Type B pancreatic cell (in vitro differentiated cells): ENCODE measurements around the gene SULF2. TPM values are rescaled to one million over a fixed set of nuclear protein-coding genes. Genes with fewer than 3 reads are reported as not detected.

Experiments
- DNase-seq: peaks from one replicate; pipeline ENCODE4 v3.0.0; 2021; ENCODE audit warnings: mixed read lengths; ENCODE audit not compliant: unreplicated experiment; ENCODE audit errors: extremely low spot score
- H3K27ac Mint-ChIP-seq: 2 replicates; pipeline ENCODE4 v1.8.0; 2021; ENCODE audit warnings: mild to moderate bottlenecking, mixed read lengths
- H3K27me3 Mint-ChIP-seq: 2 replicates; pipeline ENCODE4 v1.8.0; 2021; ENCODE audit warnings: mixed read lengths
- H3K36me3 Mint-ChIP-seq: 2 replicates; pipeline ENCODE4 v1.8.0; 2021; ENCODE audit warnings: mixed read lengths
- H3K4me1 Mint-ChIP-seq: one replicate; pipeline ENCODE4 v1.8.0; 2021; ENCODE audit warnings: mixed read lengths; ENCODE audit not compliant: unreplicated experiment
- H3K4me3 Mint-ChIP-seq: 2 replicates; pipeline ENCODE4 v1.8.0; 2021; ENCODE audit warnings: mild to moderate bottlenecking, mixed read lengths
- H3K9me3 Mint-ChIP-seq: 2 replicates; pipeline ENCODE4 v1.8.0; 2021; ENCODE audit warnings: mixed read lengths
- total RNA-seq: library from RNA; stranded (reverse); gene quantifications from 2 replicates; pipeline ENCODE4 v1.2.1, GENCODE V29; 2021; ENCODE audit warnings: low replicate concordance
- TF ChIP-seq, protein P1 (sequence below): fragments of 200-600 bp; sonication (generic); conservative IDR thresholded peaks from 2 replicates; pipeline ENCODE4 v1.5.0; 2021; ENCODE audit warnings: antibody characterized with exemption, mild to moderate bottlenecking

SULF2 gene
- total RNA-seq, 1 donor from 2014 or later = 146 TPM

DNA sequence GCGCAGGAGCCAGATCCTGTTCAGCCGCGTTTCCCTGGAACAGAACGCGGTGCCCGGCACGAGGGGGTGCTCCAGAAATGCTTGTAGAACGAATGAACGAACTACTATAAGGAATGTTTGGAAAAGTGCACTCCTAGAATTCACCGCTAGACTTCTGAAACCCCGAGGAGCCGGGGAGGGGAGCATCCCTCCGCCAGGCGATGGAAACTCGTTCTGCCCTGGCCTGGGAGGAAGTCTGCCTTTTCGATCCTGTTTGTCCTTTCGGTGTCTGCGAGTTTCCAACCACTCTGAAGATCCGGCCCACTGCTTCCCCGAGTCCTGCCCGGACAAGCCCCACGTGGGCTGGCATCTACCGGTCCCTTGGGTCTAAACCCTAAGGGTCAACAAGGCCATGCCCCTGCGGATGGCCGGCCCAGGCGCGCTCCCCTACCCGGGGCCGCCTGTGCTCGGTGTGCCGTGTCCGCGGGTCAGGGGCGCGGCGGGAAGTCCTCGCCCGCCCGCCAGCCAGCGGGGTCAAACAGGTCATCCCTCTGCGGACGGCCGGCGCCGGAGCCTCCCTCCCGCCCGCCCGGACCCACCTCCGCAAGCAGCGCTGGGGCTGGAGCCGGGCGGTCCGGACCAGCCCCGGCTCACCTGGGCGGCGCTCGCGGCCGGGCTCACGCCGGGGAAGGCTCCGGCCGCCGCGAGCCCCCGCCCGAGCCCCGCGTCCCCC lies 526 bp downstream of the SULF2 start:
- peaks cover 17% of the 10 kb centered on the region for H3K27me3 Mint-ChIP-seq
- peaks cover 4% of the 10 kb centered on the region for H3K36me3 Mint-ChIP-seq
- DNase-seq = no peak
- peak overlapping the region; percentile 94 for H3K4me3 Mint-ChIP-seq
- TF ChIP-seq, protein P1, sequence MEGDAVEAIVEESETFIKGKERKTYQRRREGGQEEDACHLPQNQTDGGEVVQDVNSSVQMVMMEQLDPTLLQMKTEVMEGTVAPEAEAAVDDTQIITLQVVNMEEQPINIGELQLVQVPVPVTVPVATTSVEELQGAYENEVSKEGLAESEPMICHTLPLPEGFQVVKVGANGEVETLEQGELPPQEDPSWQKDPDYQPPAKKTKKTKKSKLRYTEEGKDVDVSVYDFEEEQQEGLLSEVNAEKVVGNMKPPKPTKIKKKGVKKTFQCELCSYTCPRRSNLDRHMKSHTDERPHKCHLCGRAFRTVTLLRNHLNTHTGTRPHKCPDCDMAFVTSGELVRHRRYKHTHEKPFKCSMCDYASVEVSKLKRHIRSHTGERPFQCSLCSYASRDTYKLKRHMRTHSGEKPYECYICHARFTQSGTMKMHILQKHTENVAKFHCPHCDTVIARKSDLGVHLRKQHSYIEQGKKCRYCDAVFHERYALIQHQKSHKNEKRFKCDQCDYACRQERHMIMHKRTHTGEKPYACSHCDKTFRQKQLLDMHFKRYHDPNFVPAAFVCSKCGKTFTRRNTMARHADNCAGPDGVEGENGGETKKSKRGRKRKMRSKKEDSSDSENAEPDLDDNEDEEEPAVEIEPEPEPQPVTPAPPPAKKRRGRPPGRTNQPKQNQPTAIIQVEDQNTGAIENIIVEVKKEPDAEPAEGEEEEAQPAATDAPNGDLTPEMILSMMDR = peak; percentile 67
- H3K9me3 Mint-ChIP-seq = no peaks in the 10 kb centered on the region
- peaks cover 64% of the 10 kb centered on the region for H3K4me1 Mint-ChIP-seq
- peak overlapping the region; percentile 82 for H3K27ac Mint-ChIP-seq

DNA sequence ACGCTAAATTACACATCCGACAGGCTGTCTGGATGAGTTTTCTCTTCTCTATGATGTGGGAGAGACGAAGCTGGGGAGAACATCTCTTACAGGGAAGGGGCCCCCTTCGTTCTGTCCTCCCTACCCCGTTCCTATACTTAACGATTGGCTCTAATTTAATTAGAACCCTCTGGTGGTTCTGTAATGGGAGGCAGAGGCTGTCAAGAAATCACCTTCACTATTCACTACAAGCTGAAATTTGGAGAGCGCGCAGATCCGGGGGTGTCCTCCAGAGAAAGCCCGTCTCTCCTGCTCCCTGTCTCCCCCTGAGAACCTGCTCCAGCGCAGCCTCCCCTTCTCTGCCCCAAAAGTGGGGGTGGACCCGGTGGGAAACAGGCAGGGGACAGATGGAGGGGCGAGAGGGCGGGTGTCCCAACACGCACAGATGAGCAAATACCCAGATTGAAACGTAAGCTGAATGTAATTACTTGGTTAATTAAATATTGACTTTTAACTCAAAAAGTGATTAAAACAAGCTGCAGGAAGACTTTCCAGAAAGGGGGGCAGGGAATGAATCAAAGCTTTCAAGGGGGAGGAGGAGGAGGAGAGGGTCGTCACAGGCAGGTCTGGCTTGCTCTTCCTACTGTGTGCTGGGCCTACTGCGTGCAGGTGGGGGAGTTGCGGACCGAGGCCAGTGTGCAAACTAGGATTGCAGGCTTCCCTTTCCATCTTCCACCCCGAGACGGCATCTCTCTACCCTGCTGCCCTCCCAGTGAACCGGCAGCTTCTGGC lies 1.3 kb downstream of the SULF2 start:
- H3K36me3 Mint-ChIP-seq = peaks cover 4% of the 10 kb centered on the region
- peaks cover 15% of the 10 kb centered on the region for H3K27me3 Mint-ChIP-seq
- TF ChIP-seq, protein P1 = no peak
- peak overlapping the region; percentile 82 for H3K27ac Mint-ChIP-seq
- peak overlapping the region; percentile 94 for H3K4me3 Mint-ChIP-seq
- H3K4me1 Mint-ChIP-seq = peaks cover 60% of the 10 kb centered on the region
- no peak for DNase-seq
- peaks cover 4% of the 10 kb centered on the region for H3K9me3 Mint-ChIP-seq

DNA sequence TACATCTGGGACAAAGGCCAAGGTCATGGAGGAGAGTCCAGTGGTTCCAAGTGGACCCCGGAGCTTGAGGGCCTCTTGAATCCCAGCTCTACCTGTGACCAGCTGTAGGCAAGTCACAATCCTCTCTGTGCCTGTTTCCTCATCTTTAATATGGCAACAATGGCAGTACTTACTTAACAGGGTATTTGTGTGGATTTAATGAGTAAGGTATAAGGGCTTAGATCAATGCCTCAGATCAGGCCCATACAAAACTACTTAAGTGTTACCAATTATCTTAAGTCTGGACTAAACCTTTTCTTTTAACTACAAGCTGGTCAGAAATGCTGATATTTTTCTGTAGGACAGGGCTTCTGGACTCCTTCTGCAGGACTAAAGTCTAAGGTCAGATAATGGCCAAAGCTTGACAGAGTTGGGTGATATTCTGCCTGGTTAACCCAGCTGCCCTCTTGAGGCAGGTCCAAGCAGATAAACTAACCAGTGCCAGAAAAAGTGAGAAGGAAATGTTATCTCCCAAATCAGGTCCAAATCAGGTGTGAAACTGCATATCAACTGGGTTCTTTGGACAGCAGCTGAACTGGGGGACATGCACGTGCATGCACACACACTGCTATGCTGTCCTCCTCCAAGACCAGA lies 2.2 kb downstream of the SULF2 start:
- TF ChIP-seq, protein P1 = no peak
- Mint-ChIP-seq H3K27ac (peak overlapping the region; percentile 82), H3K4me3 (peak overlapping the region; percentile 94), H3K9me3 (peaks cover 4% of the 10 kb centered on the region), H3K27me3 (peaks cover 13% of the 10 kb centered on the region), H3K4me1 (peaks cover 63% of the 10 kb centered on the region), H3K36me3 (peaks cover 9% of the 10 kb centered on the region)
- DNase-seq = no peak

DNA sequence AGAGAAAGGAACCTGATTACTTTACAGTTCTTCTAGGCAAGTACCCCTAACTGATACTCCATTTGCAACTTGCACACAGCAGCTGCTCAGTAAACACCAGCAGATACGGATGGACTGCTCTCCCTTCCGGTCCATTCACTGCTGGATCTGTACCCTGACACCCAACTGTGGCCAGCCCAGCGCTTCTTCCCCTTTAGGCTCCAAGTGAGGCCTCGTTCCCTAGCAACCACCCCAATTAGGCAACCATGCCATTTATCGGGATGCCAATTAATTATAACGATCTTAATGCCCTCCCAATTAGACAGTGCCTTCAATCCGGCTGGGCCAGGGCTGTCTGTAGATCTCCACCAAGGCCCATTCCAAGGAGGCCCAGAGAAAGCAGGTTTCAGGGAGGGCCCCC lies 3.2 kb downstream of the SULF2 start:
- peaks cover 4% of the 10 kb centered on the region for H3K9me3 Mint-ChIP-seq
- DNase-seq = no peak
- H3K4me1 Mint-ChIP-seq = peaks cover 62% of the 10 kb centered on the region
- peaks cover 13% of the 10 kb centered on the region for H3K27me3 Mint-ChIP-seq
- peak overlapping the region; percentile 44 for H3K4me3 Mint-ChIP-seq
- no peak overlapping the region for H3K27ac Mint-ChIP-seq
- TF ChIP-seq, protein P1 = no peak
- peaks cover 10% of the 10 kb centered on the region for H3K36me3 Mint-ChIP-seq

DNA sequence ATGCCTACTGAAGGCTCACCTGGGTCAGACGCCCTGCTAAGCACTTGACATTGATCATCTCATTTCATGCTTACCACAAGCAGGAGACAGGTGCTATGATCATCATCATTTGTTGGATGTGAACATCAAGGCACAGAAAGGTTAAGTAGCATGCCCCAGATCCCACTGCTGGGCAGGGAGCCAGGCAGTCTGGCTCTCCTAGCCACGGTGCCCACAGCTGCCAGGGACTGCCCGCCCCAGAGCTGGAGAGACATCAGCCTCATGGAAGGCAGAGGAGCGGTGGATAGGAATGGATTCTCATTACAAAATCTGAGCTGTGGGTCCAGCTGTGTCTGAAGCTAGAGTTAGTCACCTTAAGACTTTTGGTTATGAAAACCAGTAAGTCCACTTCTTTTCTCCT lies 3.6 kb downstream of the SULF2 start:
- Mint-ChIP-seq H3K4me3 (peak overlapping the region; percentile 44), H3K4me1 (peaks cover 57% of the 10 kb centered on the region), H3K9me3 (peaks cover 4% of the 10 kb centered on the region), H3K27me3 (peaks cover 13% of the 10 kb centered on the region), H3K27ac (no peak overlapping the region), H3K36me3 (peaks cover 10% of the 10 kb centered on the region)
- DNase-seq = no peak
- TF ChIP-seq, protein P1 = no peak
